ENCODE results near the gene RIN3. TPM values are rescaled to one million over a fixed set of nuclear protein-coding genes. Genes with fewer than 3 reads are reported as not detected.

RIN3 gene
- total RNA-seq, 2 donors from 2014 or later: 22.9 to 26.3 TPM

GRCh38 chr14:92680781-92681650 is 167.4 kb downstream of the RIN3 start:
- intact Hi-C loops (cut with DNase I, micrococcal nuclease): no loop called here

GRCh38 chr14:92683041-92683440 is 169.5 kb downstream of the RIN3 start:
- DNase-seq (peak in 1 of 2 donors; percentile 14), ATAC-seq (no peak)
- intact Hi-C loops (cut with DNase I, micrococcal nuclease): no loop called here

More at GRCh38 chr14:92680781-92681650, 167.4 kb downstream of the RIN3 start:
- ATAC-seq: peak; percentile 86
- peak; percentile 68 to 83 for DNase-seq

GRCh38 chr14:92684801-92685560 is 171.4 kb downstream of the RIN3 start:
- DNase-seq: peak in 1 of 2 donors; percentile 25
- ATAC-seq: no peak
- intact Hi-C loops (cut with DNase I, micrococcal nuclease): no loop called here

- intact Hi-C loops (cut with DNase I, micrococcal nuclease): no loop called here
- no peak for ATAC-seq
- peak in 1 of 2 donors; percentile 16 for DNase-seq
Measured at GRCh38 chr14:92685784-92686355, 172.3 kb downstream of the RIN3 start.

- no peak for ATAC-seq
- intact Hi-C loops (cut with DNase I, micrococcal nuclease): no loop called here
- no peak for DNase-seq
Measured at GRCh38 chr14:92686411-92686899, 172.9 kb downstream of the RIN3 start.

GRCh38 chr14:92686900-92687427 is 173.4 kb downstream of the RIN3 start:
- ATAC-seq (peak; percentile 73), DNase-seq (peak; percentile 63 to 81)
- intact Hi-C loops (cut with DNase I, micrococcal nuclease): no loop called here

- peak in 1 of 2 donors; percentile 36 for DNase-seq
- intact Hi-C loops (cut with DNase I, micrococcal nuclease): no loop called here
Measured at GRCh38 chr14:92687681-92688433, 174.3 kb downstream of the RIN3 start.

GRCh38 chr14:92688434-92689375 is 175.1 kb downstream of the RIN3 start:
- ATAC-seq (peak; percentile 56), DNase-seq (peak; percentile 42 to 67)
- intact Hi-C loops (cut with DNase I, micrococcal nuclease): no loop called here

More at GRCh38 chr14:92687681-92688433, 174.3 kb downstream of the RIN3 start:
- peak; percentile 31 for ATAC-seq

GRCh38 chr14:92690171-92691011 is 176.8 kb downstream of the RIN3 start:
- intact Hi-C loops (cut with DNase I, micrococcal nuclease): no loop called here
- DNase-seq (peak in 1 of 2 donors; percentile 52), ATAC-seq (peak; percentile 39)

GRCh38 chr14:92692822-92693226 is 179.2 kb downstream of the RIN3 start:
- DNase-seq (peak; percentile 68 to 81), ATAC-seq (peak; percentile 52)
- intact Hi-C loops (cut with DNase I, micrococcal nuclease): no loop called here

GRCh38 chr14:92693998-92694795 is 180.6 kb downstream of the RIN3 start:
- DNase-seq (no peak), ATAC-seq (no peak)
- intact Hi-C loops (cut with DNase I, micrococcal nuclease): no loop called here

GRCh38 chr14:92694807-92695206 is 181.2 kb downstream of the RIN3 start:
- intact Hi-C loops (cut with DNase I, micrococcal nuclease): no loop called here
- ATAC-seq (no peak), DNase-seq (no peak)

GRCh38 chr14:92695562-92695961 is 182.0 kb downstream of the RIN3 start:
- DNase-seq (no peak), ATAC-seq (no peak)
- intact Hi-C loops (cut with DNase I, micrococcal nuclease): no loop called here

GRCh38 chr14:92696366-92696765 is 182.8 kb downstream of the RIN3 start:
- DNase-seq: no peak
- ATAC-seq: no peak
- intact Hi-C loops (cut with DNase I, micrococcal nuclease): no loop called here

GRCh38 chr14:92698393-92698792 is 184.8 kb downstream of the RIN3 start:
- intact Hi-C loops (cut with DNase I, micrococcal nuclease): no loop called here
- ATAC-seq (no peak), DNase-seq (no peak)

- intact Hi-C loops (cut with DNase I, micrococcal nuclease): no loop called here
- no peak for DNase-seq
- no peak for ATAC-seq
Measured at GRCh38 chr14:92701826-92702225, 188.2 kb downstream of the RIN3 start.

Data from left colon (tissue), 2 donors.